IgD-negative memory B cell (primary cell): Measurements from ENCODE around the gene GPR179. TPM values are rescaled to one million over a fixed set of nuclear protein-coding genes. Genes with fewer than 3 reads are reported as not detected.

Source experiments
- H3K27ac Mint-ChIP-seq, 3 donors: one replicate each; pipeline ENCODE4 v1.8.0; 2020 to 2022; ENCODE audit warnings: mild to moderate bottlenecking in 3 of 3, mixed read lengths in 3 of 3, moderate library complexity in 1 of 3
- H3K27me3 Mint-ChIP-seq: one replicate; pipeline ENCODE4 v1.8.0; 2021; ENCODE audit warnings: mixed read lengths
- H3K36me3 Mint-ChIP-seq: one replicate; pipeline ENCODE4 v1.8.0; 2020; ENCODE audit warnings: mild to moderate bottlenecking, mixed read lengths
- H3K4me1 Mint-ChIP-seq, 3 donors: one replicate each; pipeline ENCODE4 v1.8.0; 2020 to 2022; ENCODE audit warnings: mixed read lengths in 3 of 3, mild to moderate bottlenecking in 1 of 3
- H3K4me3 Mint-ChIP-seq, 4 donors: one replicate each; pipeline ENCODE4 v1.8.0; 2020 to 2022; ENCODE audit warnings: mild to moderate bottlenecking in 4 of 4, mixed read lengths in 4 of 4, moderate library complexity in 3 of 4
- H3K9me3 Mint-ChIP-seq, 3 donors: one replicate each; pipeline ENCODE4 v1.8.0; 2020 to 2021; ENCODE audit warnings: mixed read lengths in 3 of 3, mild to moderate bottlenecking in 1 of 3
- polyA plus RNA-seq: library from polyadenylated mRNA; unstranded; fragments of 300-500 nt; fragmentation: Illumina TruSeq; gene quantifications from one replicate; pipeline ENCODE4 v1.2.3, GENCODE V29; 2021

GPR179 gene
- polyA plus RNA-seq, 1 donor from 2014 or later = not detected

GRCh38 chr17:38333635-38334295 is 10.0 kb downstream of the GPR179 start:
- Mint-ChIP-seq H3K27me3 (peaks cover 22% of the 10 kb centered on the region), H3K4me3 (peak overlapping the region in 1 of 4 donors; percentile 51), H3K36me3 (no peaks in the 10 kb centered on the region), H3K9me3 (no peaks in the 10 kb centered on the region), H3K4me1 (no peaks in the 10 kb centered on the region), H3K27ac (no peak overlapping the region)

- H3K36me3 Mint-ChIP-seq = no peaks in the 10 kb centered on the region
- H3K27ac Mint-ChIP-seq = no peak overlapping the region
- H3K4me3 Mint-ChIP-seq = no peak overlapping the region
- peaks cover 24% of the 10 kb centered on the region for H3K27me3 Mint-ChIP-seq
- no peaks in the 10 kb centered on the region for H3K4me1 Mint-ChIP-seq
- no peaks in the 10 kb centered on the region for H3K9me3 Mint-ChIP-seq
These were observed 11.0 kb downstream of the GPR179 start for GRCh38 chr17:38332735-38333134.

GRCh38 chr17:38330941-38331411 is 12.8 kb downstream of the GPR179 start:
- no peaks in the 10 kb centered on the region for H3K9me3 Mint-ChIP-seq
- peaks cover under 1 to 3% (median 3%) of the 10 kb centered on the region in 3 donors for H3K4me1 Mint-ChIP-seq
- peaks cover 24% of the 10 kb centered on the region for H3K27me3 Mint-ChIP-seq
- no peak overlapping the region for H3K27ac Mint-ChIP-seq
- no peaks in the 10 kb centered on the region for H3K36me3 Mint-ChIP-seq
- H3K4me3 Mint-ChIP-seq = no peak overlapping the region

- Mint-ChIP-seq H3K27me3 (peaks cover 22% of the 10 kb centered on the region), H3K27ac (peak overlapping the region in 1 of 3 donors; percentile 23), H3K9me3 (no peaks in the 10 kb centered on the region), H3K4me3 (no peak overlapping the region), H3K4me1 (peaks cover 3 to 6% (median 6%) of the 10 kb centered on the region in 3 donors), H3K36me3 (no peaks in the 10 kb centered on the region)
These were observed 13.7 kb downstream of the GPR179 start for GRCh38 chr17:38329808-38330730.

GRCh38 chr17:38329284-38329683 is 14.5 kb downstream of the GPR179 start:
- Mint-ChIP-seq H3K36me3 (no peaks in the 10 kb centered on the region), H3K4me3 (no peak overlapping the region), H3K27ac (no peak overlapping the region), H3K9me3 (no peaks in the 10 kb centered on the region), H3K4me1 (peaks cover 3 to 6% (median 6%) of the 10 kb centered on the region in 3 donors), H3K27me3 (peaks cover 22% of the 10 kb centered on the region)

- no peaks in the 10 kb centered on the region for H3K36me3 Mint-ChIP-seq
- H3K27ac Mint-ChIP-seq = no peak overlapping the region
- H3K4me3 Mint-ChIP-seq = no peak overlapping the region
- peaks cover 3 to 6% (median 6%) of the 10 kb centered on the region in 3 donors for H3K4me1 Mint-ChIP-seq
- peaks cover 21% of the 10 kb centered on the region for H3K27me3 Mint-ChIP-seq
- H3K9me3 Mint-ChIP-seq = no peaks in the 10 kb centered on the region
These were observed 15.1 kb downstream of the GPR179 start for GRCh38 chr17:38328620-38329019.

GRCh38 chr17:38327936-38328335 is 15.8 kb downstream of the GPR179 start:
- Mint-ChIP-seq H3K27me3 (peaks cover 17% of the 10 kb centered on the region), H3K4me1 (peaks cover 3 to 6% (median 6%) of the 10 kb centered on the region in 3 donors), H3K9me3 (no peaks in the 10 kb centered on the region), H3K27ac (no peak overlapping the region), H3K4me3 (no peak overlapping the region), H3K36me3 (no peaks in the 10 kb centered on the region)

GRCh38 chr17:38326996-38327792 is 16.6 kb downstream of the GPR179 start:
- no peaks in the 10 kb centered on the region for H3K9me3 Mint-ChIP-seq
- peaks cover under 1% of the 10 kb centered on the region for H3K36me3 Mint-ChIP-seq
- peaks cover 17% of the 10 kb centered on the region for H3K27me3 Mint-ChIP-seq
- H3K27ac Mint-ChIP-seq = no peak overlapping the region
- H3K4me3 Mint-ChIP-seq = no peak overlapping the region
- H3K4me1 Mint-ChIP-seq = peaks cover 3 to 6% (median 6%) of the 10 kb centered on the region in 3 donors

GRCh38 chr17:38325221-38325851 is 18.4 kb downstream of the GPR179 start:
- Mint-ChIP-seq H3K36me3 (peaks cover 2% of the 10 kb centered on the region), H3K27me3 (peaks cover 13% of the 10 kb centered on the region), H3K27ac (no peak overlapping the region), H3K9me3 (no peaks in the 10 kb centered on the region), H3K4me1 (peaks cover 3 to 8% (median 6%) of the 10 kb centered on the region in 3 donors), H3K4me3 (no peak overlapping the region)

- peaks cover 7% of the 10 kb centered on the region for H3K27me3 Mint-ChIP-seq
- peaks cover 3 to 8% (median 6%) of the 10 kb centered on the region in 3 donors for H3K4me1 Mint-ChIP-seq
- no peak overlapping the region for H3K4me3 Mint-ChIP-seq
- peaks cover 4% of the 10 kb centered on the region for H3K36me3 Mint-ChIP-seq
- no peaks in the 10 kb centered on the region for H3K9me3 Mint-ChIP-seq
- H3K27ac Mint-ChIP-seq = no peak overlapping the region
These were observed 19.0 kb downstream of the GPR179 start for GRCh38 chr17:38324772-38325171.

GRCh38 chr17:38324141-38324697 is 19.5 kb downstream of the GPR179 start:
- H3K36me3 Mint-ChIP-seq = peaks cover 4% of the 10 kb centered on the region

GRCh38 chr17:38322897-38323296 is 20.9 kb downstream of the GPR179 start:
- H3K36me3 Mint-ChIP-seq = peaks cover 4% of the 10 kb centered on the region
- H3K27ac Mint-ChIP-seq = peak overlapping the region in 1 of 3 donors; percentile 71

More at GRCh38 chr17:38324141-38324697, 19.5 kb downstream of the GPR179 start:
- Mint-ChIP-seq H3K27me3 (peaks cover 6% of the 10 kb centered on the region), H3K4me1 (peaks cover 3 to 8% (median 6%) of the 10 kb centered on the region in 3 donors), H3K9me3 (no peaks in the 10 kb centered on the region), H3K4me3 (no peak overlapping the region), H3K27ac (no peak overlapping the region)

GRCh38 chr17:38322156-38322779 is 21.5 kb downstream of the GPR179 start:
- no peak overlapping the region for H3K4me3 Mint-ChIP-seq
- peaks cover 4% of the 10 kb centered on the region for H3K36me3 Mint-ChIP-seq
- peak overlapping the region in 1 of 3 donors; percentile 71 for H3K27ac Mint-ChIP-seq
- peaks cover 3 to 8% (median 6%) of the 10 kb centered on the region in 3 donors for H3K4me1 Mint-ChIP-seq
- no peaks in the 10 kb centered on the region for H3K27me3 Mint-ChIP-seq
- no peaks in the 10 kb centered on the region for H3K9me3 Mint-ChIP-seq

More at GRCh38 chr17:38322897-38323296, 20.9 kb downstream of the GPR179 start:
- Mint-ChIP-seq H3K4me3 (no peak overlapping the region), H3K9me3 (no peaks in the 10 kb centered on the region), H3K4me1 (peaks cover 3 to 8% (median 6%) of the 10 kb centered on the region in 3 donors), H3K27me3 (no peaks in the 10 kb centered on the region)
